ENCODE results near the gene ISG20.
A peak's percentile ranks its signal among the peaks of the same experiment; 100 is the strongest.

Gene ISG20

DNA sequence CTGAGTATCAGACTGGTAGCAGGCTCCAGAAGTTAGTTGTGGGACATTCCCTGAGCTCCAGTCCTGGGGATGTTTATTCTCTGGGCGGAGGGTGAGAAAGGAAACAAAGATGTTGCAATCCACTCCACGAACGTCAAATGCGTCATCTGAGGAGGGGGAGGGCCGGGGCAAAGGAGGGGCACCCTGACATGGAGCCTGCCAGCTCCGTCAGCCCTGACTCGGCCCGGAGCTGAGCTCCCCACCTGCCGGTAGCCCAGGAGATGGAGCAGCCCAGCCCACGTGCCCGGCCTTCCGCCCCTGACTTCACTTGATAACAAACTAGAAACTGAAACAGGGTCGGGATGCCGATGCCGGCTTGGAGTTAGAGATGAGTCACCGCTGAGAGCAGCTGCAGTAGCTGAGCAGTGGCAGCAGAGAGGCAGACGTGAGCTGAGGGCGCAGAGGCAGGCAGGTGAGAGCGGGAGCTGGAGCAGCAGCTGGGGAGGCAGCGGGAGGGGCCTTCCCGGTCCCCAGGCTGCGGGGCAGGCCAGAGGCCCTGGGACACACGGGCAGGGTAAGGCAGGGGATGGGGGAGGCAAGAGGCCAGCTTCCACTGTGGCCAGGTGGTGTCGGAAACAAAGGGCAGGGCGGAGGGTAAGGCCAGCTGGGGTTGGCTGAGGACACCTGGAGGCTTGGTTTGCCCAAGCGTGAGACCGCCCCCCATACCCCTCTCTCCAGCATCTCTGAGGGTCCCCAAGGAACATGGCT is at the start of gene ISG20:
Gene ISG20 (plus strand): TSS at position 391 of the 747 bp plus-strand sequence. CDS start 351 bp downstream, at position 742.
- DNase-seq, result peak; percentile 83

DNA sequence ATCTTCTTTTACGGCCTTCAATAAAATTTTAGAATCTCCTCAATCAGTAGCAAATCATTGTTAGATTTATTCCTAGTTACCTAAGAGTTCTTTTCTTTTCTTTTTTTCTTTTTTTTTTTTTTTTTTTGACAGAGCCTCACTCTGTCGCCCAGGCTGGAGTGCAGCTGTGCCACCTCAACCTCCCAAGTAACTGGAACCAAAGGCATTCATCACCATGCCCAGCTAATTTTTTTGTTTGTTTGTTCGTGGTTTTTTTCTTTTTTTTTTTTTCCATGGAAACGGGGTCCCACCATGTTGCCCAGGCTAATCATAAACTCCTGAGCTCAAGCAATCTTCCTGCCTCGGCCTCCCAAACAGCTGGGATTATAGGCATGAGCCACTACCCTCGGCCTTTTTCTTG is 48.1 kb upstream of the ISG20 start:
- DNase-seq, result no peak

DNA sequence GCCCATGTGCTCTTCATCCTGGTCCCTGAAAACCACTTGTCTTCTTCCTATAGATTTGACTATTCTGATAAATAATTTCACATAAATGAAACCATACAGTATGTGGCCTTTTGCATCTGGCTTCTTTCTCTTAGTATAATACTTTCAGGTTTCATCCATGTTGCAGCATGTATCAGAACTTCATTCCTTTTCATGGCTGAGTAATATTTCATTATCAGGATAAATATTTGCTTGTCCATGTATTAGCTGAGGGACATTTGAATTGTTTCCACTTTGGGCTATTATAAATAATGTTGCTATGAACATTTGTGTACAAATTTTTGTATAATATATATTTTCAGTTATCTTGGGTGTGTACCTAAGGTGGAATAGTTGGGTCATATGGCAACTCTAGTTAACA is 47.4 kb upstream of the ISG20 start:
- DNase-seq, result no peak

DNA sequence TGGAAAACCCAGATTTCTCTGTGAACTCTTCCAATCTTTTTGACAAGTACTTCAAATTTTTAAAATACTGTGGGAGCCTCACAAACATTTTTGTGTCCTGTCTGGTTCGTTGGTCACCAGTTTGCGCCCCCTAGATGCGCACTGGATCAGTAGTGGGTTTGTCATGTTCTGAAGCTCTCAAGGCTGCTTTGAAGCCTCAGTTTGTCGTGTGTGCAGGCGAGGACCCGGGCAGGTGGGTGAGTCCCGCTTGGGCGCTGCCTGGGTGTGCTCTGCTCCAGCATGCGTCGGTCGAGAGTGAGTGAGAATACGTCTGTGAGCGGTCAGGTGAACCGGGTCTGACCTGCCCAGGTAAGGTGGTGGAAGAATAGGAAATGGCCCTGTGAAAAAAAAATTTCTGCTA is 34.9 kb upstream of the ISG20 start:
- DNase-seq, result no peak

DNA sequence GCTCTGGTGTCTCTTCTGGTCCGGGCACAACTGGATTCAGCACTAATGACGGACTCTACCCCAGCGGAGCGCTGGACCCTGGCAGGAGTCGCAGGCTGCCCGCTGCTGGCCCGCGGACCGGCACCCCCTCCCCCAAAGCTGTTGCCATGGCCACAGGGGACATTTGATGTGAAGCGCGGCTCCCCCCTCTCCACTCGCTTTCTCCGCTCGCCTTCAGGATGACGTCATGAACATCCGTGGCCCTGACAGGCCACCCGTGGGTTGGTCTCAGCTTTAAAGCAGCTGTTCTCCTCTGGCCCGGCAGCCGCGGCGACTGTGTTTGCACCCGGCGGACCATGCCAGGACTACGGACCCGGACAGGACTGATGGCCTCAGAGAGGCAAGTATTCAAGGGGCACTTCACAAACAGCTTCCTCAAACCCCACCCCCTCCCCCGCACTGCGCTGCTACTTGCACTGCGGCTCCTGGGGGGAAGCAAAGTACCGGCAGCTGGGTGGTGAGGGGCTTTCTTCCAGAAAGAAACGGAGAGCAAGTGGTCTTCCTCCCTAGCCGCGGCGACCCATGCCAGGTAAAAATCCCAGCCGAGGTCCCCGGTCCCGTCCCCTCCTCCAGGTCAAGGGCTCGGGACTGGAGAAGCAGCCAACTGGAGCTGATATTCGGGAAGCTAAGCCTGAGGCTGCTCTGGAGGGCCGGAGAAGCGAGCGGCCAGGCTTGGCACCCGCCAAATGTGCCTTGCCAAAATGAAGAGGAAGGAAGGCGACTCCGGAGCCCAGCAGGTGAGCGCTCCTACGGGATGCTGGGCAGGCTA is 34.2 kb upstream of the ISG20 start:
- no peak for DNase-seq

DNA sequence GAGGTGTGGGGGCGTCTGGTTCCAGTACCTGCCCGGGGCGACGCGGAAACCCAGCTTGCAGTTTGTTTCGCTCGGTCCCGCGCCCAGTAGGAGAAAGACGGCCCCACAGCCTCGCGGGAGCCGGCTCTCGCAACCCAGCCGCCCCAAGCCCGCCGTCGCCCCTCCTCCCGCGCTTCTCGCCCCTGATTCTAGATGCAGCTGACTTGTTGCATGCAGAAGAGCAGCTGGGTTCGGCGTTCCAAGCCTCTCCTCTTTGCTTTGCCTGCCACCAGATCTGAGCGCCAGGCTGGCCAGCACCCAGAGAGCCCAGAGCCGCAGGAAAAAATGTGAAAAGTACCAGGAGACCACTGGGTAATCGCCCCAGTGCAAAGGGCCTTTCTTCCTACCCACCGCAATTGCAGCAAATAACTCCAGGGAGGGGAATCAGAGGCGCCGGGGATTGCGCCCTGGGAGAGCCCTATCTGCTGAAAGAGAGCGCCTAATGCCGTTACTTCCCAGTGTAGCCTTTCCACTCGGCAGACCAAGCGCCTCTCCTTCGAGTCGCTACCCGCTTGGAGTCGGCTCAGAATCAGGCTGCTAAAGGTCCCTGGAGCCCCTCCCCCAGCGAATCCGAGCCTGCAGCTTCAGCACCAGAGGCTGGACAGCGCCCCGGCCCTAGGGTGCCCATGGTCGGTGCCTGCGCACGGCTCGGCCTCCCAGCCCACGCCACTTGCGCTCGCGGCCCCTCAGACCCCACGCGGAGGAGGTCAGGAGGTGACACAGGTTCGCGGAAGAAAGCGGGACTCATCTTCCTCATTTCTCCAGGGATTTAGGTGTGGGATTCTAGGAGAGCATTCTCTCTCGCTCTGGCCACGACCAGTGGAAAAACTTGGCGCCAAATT is 33.4 kb upstream of the ISG20 start:
- peak; percentile 74 for DNase-seq

DNA sequence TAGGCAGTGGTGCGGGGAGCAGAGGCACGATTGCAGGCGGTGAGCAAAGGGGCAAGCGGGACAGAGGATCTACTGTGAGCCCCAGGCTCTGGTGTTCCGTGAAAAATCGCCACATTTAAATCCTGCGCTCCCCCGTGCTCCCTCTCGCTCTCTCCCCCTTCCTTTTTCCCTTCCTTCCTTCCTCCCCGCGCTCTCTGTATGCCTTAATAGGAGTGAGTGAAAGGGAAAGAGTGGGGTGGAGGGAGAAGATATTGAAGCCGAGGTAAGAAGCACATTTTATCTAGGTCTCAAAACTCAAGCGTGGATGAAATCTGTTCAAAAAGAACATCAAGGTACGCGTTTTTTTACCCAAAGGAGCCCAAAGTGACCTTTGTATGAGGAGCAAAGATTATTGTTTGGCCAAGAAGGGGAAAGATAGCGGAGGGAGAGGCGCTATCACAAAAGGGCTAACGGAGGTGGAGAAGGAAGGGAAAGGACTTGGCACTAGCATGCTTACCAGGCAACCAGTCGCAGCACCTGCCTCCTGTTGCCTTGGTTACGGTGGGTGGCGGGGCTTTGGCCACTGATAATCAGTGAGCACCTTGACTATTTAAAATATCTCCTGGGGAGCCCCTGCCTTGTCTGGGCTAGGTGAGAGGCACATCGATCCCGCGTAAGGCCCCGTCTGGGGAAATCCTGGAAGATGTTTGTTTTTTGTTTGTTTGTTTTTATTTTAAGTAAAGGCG is 32.6 kb upstream of the ISG20 start:
- DNase-seq, result no peak

DNA sequence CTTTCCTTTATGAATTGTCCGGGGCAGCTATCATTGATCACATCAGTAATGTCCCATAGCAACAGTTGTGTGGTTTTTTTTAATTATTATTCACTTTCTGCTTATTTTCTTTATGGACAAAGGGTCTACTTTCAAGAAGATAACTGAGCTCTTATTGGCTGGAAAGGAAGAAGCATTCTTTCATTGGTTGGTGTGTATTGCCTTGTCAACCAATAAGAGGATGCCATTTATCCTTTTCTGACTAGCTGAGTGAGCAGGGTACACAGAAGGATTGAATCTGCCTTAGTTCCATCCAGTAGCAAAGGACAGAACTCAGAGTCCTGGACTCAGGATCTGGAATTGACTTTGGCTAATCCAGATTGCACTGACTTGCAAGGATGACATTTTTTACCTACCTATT is 30.9 kb upstream of the ISG20 start:
- no peak for DNase-seq

DNA sequence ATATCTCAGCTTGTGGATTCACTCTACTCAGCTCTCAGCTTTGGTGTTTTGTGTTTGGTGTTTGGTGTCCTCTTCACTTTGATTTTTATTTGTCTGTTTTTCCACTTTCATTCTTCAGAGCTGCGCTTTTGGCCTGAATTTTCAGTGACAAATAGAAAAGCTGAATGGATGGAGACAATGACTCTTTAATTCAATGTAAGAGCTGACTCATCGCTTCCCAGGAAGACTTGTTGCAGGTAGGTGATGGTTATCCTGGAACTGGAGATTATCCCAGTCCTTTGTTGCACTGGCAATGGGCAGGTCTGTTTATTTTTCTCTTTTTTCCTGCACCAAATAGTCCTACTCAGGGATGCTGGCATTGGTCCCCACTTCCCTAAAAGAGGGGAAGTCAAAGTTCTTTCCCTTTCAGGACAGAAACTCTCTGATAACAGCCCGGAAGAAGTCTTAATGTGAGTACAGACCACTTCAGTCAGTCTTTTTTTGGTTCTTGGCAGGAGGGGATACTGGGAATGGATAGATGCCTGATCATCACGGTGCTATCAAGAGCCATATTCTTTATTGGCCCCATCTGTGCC is 30.1 kb upstream of the ISG20 start:
- DNase-seq, result no peak

DNA sequence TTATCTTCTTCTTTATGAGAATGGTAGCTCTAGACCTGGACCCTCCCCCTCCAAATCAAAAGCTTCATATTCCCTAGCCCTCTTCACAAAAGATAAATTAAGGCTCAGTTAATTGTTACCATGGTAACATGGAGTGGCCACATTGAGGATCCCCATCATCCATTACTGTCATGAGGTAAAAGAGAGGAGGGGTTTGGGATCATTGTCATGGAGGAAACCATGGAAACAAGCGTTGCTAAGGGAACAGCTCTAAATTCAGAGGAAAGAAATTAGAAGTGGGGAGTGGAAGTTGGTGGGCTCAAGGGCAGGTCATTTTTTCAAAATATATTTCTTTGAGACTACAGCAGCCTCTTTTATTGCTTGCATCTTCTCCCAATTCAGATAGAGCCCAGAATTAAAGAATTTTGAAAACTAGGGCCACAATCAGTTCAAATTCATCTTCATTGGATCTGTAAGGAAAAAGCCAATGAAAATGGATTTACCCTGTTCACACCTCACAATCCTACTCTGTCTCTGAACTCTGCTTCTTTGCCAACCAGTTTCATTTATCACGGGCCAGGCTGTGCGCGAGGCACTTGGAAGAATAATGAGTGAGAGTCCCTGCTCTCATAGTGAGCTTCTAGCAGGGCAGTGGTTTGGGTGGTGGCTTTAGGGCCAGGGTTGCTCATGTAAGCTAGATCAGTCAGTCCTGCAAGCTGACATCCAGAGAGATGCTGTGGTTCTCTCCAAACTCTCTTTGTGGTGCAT is 29.3 kb upstream of the ISG20 start:
- no peak for DNase-seq

DNA sequence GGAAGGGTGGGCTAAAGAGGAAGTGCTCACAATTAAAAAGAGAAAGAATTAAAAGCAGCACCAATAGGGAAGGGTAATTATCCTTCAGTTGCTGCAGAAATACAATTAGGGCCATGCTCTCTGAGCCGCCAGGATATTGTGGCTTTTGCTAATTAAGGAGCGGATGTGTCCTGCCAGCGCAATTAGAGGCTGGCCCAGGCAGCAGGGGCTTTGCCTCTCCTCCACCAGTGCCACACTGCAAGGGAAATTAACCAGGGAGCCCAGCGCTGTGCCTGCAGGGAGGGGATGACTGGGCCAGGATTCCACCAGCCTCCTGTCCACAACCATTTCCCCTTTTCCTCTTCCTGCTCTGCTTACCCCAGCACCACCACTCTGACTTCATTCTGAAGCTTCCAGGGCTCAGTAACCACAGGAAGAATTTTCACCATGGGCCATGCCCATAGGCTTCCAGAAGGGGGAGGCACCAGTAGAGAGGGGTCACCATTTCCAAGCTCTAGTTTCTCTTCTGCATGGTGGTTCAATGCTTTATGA is 28.1 kb upstream of the ISG20 start:
- no peak for DNase-seq

DNA sequence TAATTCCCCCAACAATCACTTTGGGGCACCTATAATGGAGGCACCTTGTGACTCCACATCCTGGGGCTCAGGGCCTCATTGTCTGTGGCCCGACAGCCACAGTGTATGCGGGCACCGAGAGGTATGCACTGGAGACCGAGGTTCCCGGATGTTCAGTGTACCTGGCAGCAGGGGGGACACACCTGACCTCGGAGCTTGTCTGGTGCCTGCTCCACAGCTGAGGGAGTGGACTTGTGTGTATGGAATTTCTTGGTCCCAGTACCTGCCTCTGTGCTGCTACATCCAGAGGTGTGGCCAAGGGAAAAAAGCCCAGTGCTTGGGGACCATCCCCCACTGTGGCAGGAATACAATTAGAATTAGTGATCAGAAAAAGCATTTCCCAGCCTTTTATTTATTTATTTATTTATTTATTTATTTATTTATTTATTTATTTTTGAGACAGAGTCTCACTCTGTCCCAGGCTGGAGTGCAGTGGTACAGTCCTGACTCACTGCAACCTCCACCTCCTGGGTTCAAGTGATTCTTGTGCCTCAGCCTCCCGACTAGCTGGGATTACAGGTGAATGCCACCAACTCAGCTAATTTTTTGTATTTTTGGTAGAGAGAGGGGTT is 26.5 kb upstream of the ISG20 start:
- DNase-seq, result no peak

DNA sequence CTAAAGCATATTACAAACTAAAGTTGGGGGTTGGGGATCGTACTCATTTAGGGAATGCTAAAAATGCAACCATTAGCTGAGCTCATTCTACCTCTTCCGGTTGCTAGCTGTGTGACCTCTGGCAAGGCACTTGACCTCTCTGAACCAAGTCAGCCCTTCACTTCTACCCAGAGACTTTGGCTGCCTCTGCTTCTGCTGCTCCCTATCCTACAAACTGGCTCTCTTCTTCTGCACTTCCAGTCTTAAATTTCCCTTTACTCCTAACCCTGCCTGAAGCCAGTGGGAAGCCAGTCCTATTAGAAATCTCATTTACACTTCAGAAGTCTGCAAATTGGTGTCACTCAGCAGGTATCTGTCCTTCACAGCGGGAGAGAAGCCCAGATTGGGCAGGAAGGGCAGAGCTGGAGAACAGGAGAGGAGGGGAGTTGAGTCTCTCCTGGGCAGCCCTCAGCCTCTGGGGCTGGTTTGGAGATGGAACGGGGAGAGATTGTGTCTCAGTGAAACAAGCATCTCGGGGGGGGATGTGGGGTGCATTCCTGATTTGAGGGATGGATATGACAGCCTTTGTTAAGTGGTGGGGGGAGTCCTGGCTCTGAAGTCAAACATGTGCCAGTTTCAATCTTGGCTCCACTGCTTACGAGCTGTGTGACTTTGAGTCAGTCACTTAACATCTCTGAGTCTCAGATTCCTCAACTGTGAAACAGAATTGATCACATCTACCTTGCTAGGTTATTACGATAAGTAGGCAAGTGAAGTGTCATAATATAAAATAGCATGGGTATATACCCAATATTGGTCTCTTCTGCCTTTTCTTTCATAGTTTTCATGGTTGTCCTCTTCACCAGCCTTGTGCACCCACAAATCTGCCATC is 25.5 kb upstream of the ISG20 start:
- DNase-seq, result no peak

DNA sequence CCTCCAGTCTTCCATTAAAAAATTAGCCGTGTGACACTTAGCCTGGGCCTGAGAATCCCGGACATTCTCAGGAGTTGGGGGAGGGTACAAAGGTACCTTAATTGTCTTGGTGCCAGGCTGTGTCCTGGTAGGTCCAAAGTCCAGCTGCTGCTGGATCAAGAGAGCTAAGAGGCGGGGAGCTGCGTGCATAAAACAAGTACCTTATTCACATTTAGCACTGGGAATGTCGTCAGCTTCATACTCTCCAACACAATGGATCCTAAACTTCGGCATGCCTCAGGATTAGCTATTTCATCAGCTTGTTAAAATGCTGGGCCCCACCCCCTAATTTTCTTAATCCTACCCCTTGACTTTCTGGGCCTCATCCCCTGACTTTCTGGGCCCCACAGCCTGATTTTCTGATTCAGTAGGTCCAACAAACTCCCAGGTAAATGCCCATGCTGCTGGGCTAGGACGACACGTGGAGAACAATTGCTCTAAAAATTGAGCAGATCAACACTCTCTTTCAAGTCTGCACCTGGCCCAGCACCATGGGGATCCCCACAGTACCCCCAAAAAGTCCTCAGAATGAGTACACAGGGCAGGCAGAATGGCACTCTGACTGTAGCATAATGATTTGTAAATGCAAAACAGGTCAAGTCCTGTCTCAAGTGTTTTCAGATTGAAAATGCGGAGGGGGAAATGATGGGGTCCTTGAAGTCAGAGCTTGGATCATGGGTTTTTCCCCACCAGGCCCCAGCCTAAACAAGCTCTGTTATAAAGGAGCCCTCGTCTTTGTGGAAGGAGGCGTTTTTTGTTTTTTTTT is 23.3 kb upstream of the ISG20 start:
- DNase-seq, result no peak

DNA sequence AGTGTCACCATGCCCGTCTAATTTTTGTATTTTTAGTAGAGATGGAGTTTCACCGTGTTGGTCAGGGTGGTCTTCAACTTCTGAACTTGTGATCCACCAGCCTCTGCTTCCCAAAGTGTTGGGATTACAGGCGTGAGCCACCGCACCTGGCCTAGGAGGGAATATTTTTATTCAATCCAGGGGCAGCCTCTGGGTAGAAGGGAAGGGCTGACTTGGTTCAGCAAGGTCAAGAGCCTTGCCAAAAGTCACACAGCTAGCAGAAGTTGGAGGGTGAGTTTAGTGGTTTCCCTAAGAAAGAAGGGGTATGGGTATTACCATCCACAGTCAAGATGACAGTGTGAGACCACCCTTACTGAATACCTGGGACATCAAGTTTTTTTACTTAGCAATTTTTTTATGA is 22.6 kb upstream of the ISG20 start:
- DNase-seq, result no peak

DNA sequence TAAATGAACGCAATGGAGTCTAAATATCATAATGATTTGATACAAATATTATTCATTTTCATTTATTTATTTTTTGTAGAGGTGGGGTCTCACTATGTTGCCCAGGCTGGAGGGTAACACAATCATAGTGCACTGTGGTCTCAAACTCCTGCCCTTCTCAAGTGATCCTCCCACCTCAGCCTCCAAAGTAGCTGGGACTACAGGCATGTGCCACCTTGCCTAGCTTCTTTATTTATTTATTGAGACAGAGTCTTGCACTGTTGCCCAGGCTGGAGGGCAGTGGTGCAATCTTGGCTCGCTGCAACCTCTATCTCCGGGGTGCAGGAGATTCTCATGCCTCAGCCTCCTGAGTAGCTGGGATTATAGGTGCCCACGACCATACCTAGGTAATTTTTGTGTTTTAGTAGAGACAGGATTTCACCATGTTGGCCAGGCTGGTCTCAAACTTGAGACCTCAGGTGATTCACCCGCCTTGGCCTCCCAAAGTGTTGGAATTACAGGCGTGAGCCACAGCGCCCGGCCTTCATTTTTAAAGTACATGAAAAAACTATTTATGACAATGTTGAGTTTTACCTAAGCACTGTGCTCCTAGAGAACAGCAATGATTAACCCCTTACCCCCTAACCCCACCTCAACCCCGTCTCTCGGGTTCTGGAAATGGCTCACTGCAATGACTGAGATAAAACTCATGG is 21.6 kb upstream of the ISG20 start:
- no peak for DNase-seq

DNA sequence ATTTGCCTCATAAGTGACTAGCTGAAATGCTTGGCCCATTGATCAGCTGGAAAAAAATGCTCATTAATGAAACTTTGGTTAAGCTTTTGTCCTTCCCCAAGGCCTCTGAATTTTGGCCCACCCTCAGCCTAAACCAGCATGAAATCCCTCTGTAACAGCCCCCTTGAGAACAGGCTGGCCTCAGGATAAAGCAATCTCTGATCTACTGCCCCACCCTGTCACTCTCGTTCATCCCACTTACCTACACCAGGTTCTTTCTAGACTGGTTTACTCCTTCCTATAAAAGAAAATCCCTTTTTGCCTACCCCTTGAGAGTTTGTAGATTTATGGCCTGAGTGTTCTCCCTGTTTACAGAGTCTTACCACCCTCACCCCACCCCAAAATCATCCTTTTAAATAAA is 21.0 kb upstream of the ISG20 start:
- DNase-seq, result no peak

DNA sequence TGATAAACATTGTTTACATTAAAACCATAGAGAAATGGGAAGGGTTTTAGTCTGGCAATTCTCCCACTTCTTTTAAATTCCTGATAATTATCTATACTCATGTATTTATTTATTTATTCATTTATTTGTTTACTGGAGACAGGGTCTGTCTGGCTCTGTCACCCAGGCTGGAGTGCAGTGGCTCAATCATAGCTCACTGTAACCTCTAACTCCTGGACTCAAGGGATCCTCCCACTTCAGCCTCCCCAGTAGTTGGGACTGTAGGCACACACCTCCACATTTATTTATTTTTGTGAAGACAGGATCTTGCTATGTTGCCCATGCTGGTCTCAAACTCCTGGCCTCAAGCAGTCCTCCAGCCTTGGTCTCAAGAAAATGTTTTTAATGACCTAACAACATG is 20.1 kb upstream of the ISG20 start:
- DNase-seq, result no peak
